MCF 10A (cell line): Measurements from ENCODE around the gene UBAP1L. TPM values are rescaled to one million over a fixed set of nuclear protein-coding genes. Genes with fewer than 3 reads are reported as not detected.

Source experiments
- BruUV-seq: library from RNA; stranded (reverse); fragments of 400-500 nt; replicated peaks from 2 replicates; lab custom pipeline; 2021; lab: Mats Ljungman, UMichigan
- CTCF ChIA-PET: fragments of 300-600 bp; sonication (Branson Sonifier 250); formaldehyde crosslinking; extraction: SDS; loops from one replicate; lab custom pipeline; 2021; ENCODE audit warnings: antibody characterized with exemption, inconsistent platforms; lab: Yijun Ruan, JAX
- POLR2A ChIA-PET: fragments of 300-600, 350-650 bp; sonication (Branson Sonifier 250); formaldehyde crosslinking; extraction: SDS; loops from one replicate; lab custom pipeline; 2020; ENCODE audit warnings: antibody characterized with exemption, inconsistent platforms; lab: Yijun Ruan, JAX
- DNase-seq: peaks from one replicate; pipeline ENCODE4 v3.0.0-alpha.2; 2018; ENCODE audit not compliant: unreplicated experiment
- H3K27ac Mint-ChIP-seq: one replicate; pipeline ENCODE4 v1.8.0; 2022; ENCODE audit warnings: mild to moderate bottlenecking, low read depth, mixed read lengths; ENCODE audit not compliant: unreplicated experiment
- H3K27me3 Mint-ChIP-seq: one replicate; pipeline ENCODE4 v1.8.0; 2022; ENCODE audit warnings: mixed read lengths; ENCODE audit not compliant: insufficient read depth, unreplicated experiment
- H3K36me3 Mint-ChIP-seq: one replicate; pipeline ENCODE4 v1.8.0; 2022; ENCODE audit warnings: mild to moderate bottlenecking, moderate library complexity, mixed read lengths; ENCODE audit not compliant: insufficient read depth, unreplicated experiment
- H3K4me1 Mint-ChIP-seq: one replicate; pipeline ENCODE4 v1.8.0; 2022; ENCODE audit warnings: mixed read lengths; ENCODE audit not compliant: insufficient read depth, unreplicated experiment
- H3K4me3 Mint-ChIP-seq: one replicate; pipeline ENCODE4 v1.8.0; 2022; ENCODE audit warnings: mild to moderate bottlenecking, moderate library complexity, mixed read lengths; ENCODE audit not compliant: unreplicated experiment
- H3K9me3 Mint-ChIP-seq: one replicate; pipeline ENCODE4 v1.8.0; 2022; ENCODE audit warnings: mixed read lengths; ENCODE audit not compliant: unreplicated experiment
- intact Hi-C: fragments of 100-400 bp; cut with micrococcal nuclease; formaldehyde crosslinking; loops from 2 replicates; pipeline ENCODE4 v1.14.1; 2022
- total RNA-seq: library from RNA; stranded (reverse); gene quantifications from 2 replicates; pipeline ENCODE4 v1.2.3, GENCODE V29; 2022
- TF ChIP-seq, protein P1 (sequence below): fragments of 200-600 bp; IDR thresholded peaks from one replicate; pipeline ENCODE4 v1.8.0; 2022; ENCODE audit warnings: antibody characterized with exemption, mild to moderate bottlenecking; ENCODE audit not compliant: unreplicated experiment

Gene UBAP1L
- total RNA-seq, 1 experiment from 2014 or later, result 3.0 TPM

DNA sequence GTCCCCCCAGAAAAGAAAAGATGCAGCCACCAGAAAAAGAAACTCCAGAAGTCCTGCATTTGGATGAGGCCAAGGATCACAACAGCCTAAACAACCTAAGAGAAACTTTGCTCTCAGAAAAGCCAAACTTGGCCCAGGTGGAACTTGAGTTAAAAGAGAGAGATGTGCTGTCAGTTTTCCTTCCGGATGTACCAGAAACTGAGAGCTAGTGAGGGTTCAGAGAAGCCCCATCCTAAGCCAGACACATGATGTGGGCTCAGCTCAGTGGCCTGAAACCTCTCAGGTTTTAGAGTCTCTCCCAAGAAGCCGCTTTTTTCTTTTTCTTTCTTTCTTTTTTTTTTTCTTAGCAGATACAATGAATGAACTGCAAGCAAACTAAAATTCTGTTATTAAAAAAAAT lies 62.0 kb downstream of the UBAP1L start:
- Mint-ChIP-seq H3K36me3 (no peaks in the 10 kb centered on the region), H3K9me3 (no peaks in the 10 kb centered on the region), H3K27ac (no peak overlapping the region), H3K27me3 (no peaks in the 10 kb centered on the region), H3K4me3 (no peak overlapping the region), H3K4me1 (peaks cover 4% of the 10 kb centered on the region)
- TF ChIP-seq, protein P1, sequence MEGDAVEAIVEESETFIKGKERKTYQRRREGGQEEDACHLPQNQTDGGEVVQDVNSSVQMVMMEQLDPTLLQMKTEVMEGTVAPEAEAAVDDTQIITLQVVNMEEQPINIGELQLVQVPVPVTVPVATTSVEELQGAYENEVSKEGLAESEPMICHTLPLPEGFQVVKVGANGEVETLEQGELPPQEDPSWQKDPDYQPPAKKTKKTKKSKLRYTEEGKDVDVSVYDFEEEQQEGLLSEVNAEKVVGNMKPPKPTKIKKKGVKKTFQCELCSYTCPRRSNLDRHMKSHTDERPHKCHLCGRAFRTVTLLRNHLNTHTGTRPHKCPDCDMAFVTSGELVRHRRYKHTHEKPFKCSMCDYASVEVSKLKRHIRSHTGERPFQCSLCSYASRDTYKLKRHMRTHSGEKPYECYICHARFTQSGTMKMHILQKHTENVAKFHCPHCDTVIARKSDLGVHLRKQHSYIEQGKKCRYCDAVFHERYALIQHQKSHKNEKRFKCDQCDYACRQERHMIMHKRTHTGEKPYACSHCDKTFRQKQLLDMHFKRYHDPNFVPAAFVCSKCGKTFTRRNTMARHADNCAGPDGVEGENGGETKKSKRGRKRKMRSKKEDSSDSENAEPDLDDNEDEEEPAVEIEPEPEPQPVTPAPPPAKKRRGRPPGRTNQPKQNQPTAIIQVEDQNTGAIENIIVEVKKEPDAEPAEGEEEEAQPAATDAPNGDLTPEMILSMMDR, result no peak
- CTCF ChIA-PET, result interaction anchor here (0.6 to 3.5 kb wide), 10 partner anchors 11 to 701 kb away, joined by 3 to 22 read pairs (median 4); no protein-coding TSS in a partner anchor
- no peak for DNase-seq
- POLR2A ChIA-PET, result no interaction called here
- intact Hi-C loops, result loop anchor here (10.0 kb wide), 1 partner anchor 332 kb away; no protein-coding TSS in a partner anchor
- no TSS peak for BruUV-seq

DNA sequence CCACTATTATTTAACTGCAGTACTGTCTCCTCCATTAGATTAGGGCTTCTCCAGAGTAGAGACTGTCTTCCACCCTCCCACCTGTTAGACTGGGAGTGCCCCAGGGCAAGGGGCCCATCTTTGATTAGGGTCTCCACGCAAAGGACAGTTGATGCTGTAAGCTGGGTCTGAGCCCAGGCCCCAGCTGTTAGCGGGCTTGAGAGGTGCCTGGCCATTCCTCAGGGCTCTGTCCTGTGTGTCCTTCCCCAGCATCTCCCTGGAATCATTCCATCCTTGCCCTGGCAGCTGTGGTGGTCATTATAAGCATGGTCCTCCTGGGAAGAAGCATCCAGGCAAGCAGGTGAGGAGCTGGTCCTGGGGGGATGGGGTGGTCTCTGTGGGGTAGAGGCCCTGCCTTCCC lies 63.7 kb downstream of the UBAP1L start:
- no TSS peak for BruUV-seq
- TF ChIP-seq, protein P1, result no peak
- intact Hi-C loops, result loop anchor here (10.0 kb wide), 1 partner anchor 334 kb away; no protein-coding TSS in a partner anchor
- Mint-ChIP-seq H3K9me3 (no peaks in the 10 kb centered on the region), H3K4me1 (no peaks in the 10 kb centered on the region), H3K27me3 (no peaks in the 10 kb centered on the region), H3K4me3 (no peak overlapping the region), H3K27ac (no peak overlapping the region), H3K36me3 (no peaks in the 10 kb centered on the region)
- ChIA-PET CTCF (interaction anchor here (0.7 to 3.0 kb wide), 6 partner anchors 9 to 63 kb away, joined by 3 to 11 read pairs (median 3); partner anchors contain the start of gene UBAP1L), POLR2A (no interaction called here)
- no peak for DNase-seq

DNA sequence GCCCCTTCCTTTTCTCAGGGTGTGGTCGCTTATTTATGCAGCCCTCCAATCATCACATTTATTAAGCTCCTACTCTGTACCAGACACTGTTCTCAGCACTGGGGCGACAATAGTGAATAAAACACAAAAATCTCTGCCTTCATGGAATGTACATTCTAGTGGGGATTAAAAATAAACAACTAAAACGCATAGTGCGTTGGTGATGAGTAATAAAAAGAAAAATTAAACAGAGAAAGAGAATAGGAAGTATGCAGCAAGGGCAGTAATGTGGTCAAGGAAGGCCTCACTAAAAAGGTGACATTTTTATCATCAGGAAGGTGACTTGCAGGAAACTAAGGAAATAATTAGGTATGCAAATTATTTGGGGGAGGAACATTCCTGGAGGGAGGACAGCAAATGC lies 64.7 kb downstream of the UBAP1L start:
- Mint-ChIP-seq H3K4me1 (no peaks in the 10 kb centered on the region), H3K4me3 (no peak overlapping the region), H3K9me3 (no peaks in the 10 kb centered on the region), H3K27me3 (no peaks in the 10 kb centered on the region), H3K36me3 (no peaks in the 10 kb centered on the region), H3K27ac (peak overlapping the region; percentile 66)
- BruUV-seq, result no TSS peak
- intact Hi-C loops, result loop anchor here (10.0 kb wide), 1 partner anchor 335 kb away; no protein-coding TSS in a partner anchor
- ChIA-PET CTCF (no interaction called here), POLR2A (no interaction called here)
- TF ChIP-seq, protein P1, result no peak
- no peak for DNase-seq

DNA sequence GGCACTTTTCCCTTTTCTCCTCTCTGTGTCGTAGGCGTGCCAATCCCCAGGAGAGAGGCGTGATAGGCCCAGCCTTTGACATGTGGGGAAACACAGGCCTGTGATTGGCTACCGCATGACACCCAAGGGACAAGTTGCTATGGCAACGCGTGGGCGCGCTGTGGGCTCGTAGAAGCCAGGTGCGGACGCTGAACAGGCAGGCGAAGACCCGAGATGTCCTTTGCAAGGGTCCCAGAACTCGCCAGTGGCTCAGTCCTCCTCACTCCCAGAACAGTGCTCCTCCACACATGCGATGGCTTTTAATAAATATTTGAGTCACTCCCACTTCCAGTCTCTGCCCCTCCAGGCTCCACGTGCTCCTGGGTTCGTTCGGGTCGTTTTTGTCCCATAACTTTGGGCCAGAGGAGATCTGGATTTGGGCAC lies 65.6 kb downstream of the UBAP1L start:
- intact Hi-C loops, result no loop called here
- H3K9me3 Mint-ChIP-seq, result no peaks in the 10 kb centered on the region
- peak overlapping the region; percentile 66 for H3K4me3 Mint-ChIP-seq
- no peaks in the 10 kb centered on the region for H3K27me3 Mint-ChIP-seq
- TF ChIP-seq, protein P1, result no peak
- BruUV-seq, result no TSS peak
- ChIA-PET POLR2A (no interaction called here), CTCF (interaction anchor here (0.7 kb wide), 1 partner anchor 13 kb away, joined by 3 read pairs; no protein-coding TSS in a partner anchor)
- H3K4me1 Mint-ChIP-seq, result peaks cover under 1% of the 10 kb centered on the region
- peak; percentile 97 for DNase-seq
- peak overlapping the region; percentile 66 for H3K27ac Mint-ChIP-seq
- no peaks in the 10 kb centered on the region for H3K36me3 Mint-ChIP-seq
